HepG2 (cell line): ENCODE measurements around the gene CMTM2. TPM values are rescaled to one million over a fixed set of nuclear protein-coding genes. Genes with fewer than 3 reads are reported as not detected.

ENCODE experiments used
- CTCF ChIP-seq: sonication (generic); formaldehyde crosslinking; IDR thresholded peaks from 2 replicates; pipeline ENCODE4 v1.5.0; 2020; ENCODE audit warnings: mild to moderate bottlenecking, missing genetic modification reagents, moderate library complexity
- EEA1 ChIP-seq: sonication (generic); formaldehyde crosslinking; IDR thresholded peaks from 2 replicates; pipeline ENCODE4 v1.5.1; 2020; ENCODE audit warnings: mild to moderate bottlenecking, missing genetic modification reagents, borderline replicate concordance
- JUND ChIP-seq: sonication (generic); formaldehyde crosslinking; IDR thresholded peaks from 2 replicates; pipeline ENCODE4 v1.8.0; 2022; ENCODE audit warnings: mild to moderate bottlenecking, missing genetic modification reagents
- RARA ChIP-seq: IDR thresholded peaks from 2 replicates; pipeline ENCODE4 v1.6.1; 2016; ENCODE audit warnings: missing genetic modification reagents, missing compliant biosample characterization
- RARG ChIP-seq: sonication (generic); formaldehyde crosslinking; IDR thresholded peaks from 2 replicates; pipeline ENCODE4 v1.4.0; 2020; ENCODE audit warnings: low read depth, mild to moderate bottlenecking, missing genetic modification reagents
- SAFB2 ChIP-seq: sonication (generic); formaldehyde crosslinking; IDR thresholded peaks from 2 replicates; pipeline ENCODE4 v1.5.1; 2020; ENCODE audit warnings: missing genetic modification reagents, low read depth, mild to moderate bottlenecking, borderline replicate concordance
- SRSF1 ChIP-seq: fragments of 200-400 bp; formaldehyde crosslinking; optimal IDR thresholded peaks from 2 replicates; pipeline ENCODE3; 2017; ENCODE audit warnings: mild to moderate bottlenecking, low read depth, low read length, moderate library complexity
- STAT5B ChIP-seq: sonication (generic); formaldehyde crosslinking; IDR thresholded peaks from 2 replicates; pipeline ENCODE4 v1.4.0; 2020; ENCODE audit warnings: missing genetic modification reagents
- TFDP1 ChIP-seq: IDR thresholded peaks from 2 replicates; pipeline ENCODE4 v1.6.1; 2016; ENCODE audit warnings: missing compliant biosample characterization, missing genetic modification reagents, borderline replicate concordance
- ZBTB20 ChIP-seq: sonication (generic); formaldehyde crosslinking; IDR thresholded peaks from 2 replicates; pipeline ENCODE4 v1.8.1; 2023; ENCODE audit warnings: missing genetic modification reagents, low read depth, mild to moderate bottlenecking, borderline replicate concordance
- ZBTB44 ChIP-seq: sonication (generic); formaldehyde crosslinking; IDR thresholded peaks from 2 replicates; pipeline ENCODE4 v1.4.0; 2020; ENCODE audit warnings: missing genetic modification reagents
- ZC3H4 ChIP-seq: sonication (generic); formaldehyde crosslinking; IDR thresholded peaks from 2 replicates; pipeline ENCODE4 v1.4.0; 2020; ENCODE audit warnings: missing genetic modification reagents, borderline replicate concordance
- ZNF281 ChIP-seq: sonication (generic); formaldehyde crosslinking; IDR thresholded peaks from 2 replicates; pipeline ENCODE4 v1.4.0; 2020; ENCODE audit warnings: missing genetic modification reagents, borderline replicate concordance
- ZNF335 ChIP-seq: sonication (generic); formaldehyde crosslinking; IDR thresholded peaks from 2 replicates; pipeline ENCODE4 v1.4.0; 2020; ENCODE audit warnings: missing genetic modification reagents
- ZNF770 ChIP-seq: sonication (generic); formaldehyde crosslinking; IDR thresholded peaks from 2 replicates; pipeline ENCODE4 v1.5.0; 2020; ENCODE audit warnings: mild to moderate bottlenecking, missing genetic modification reagents
- polyA plus RNA-seq, 8 experiments: library from polyadenylated mRNA; depleted of rRNA in 3 of 8; stranded (reverse) in 7 of 8; unstranded in 1 of 8; fragments of >200 nt; fragmentation: Illumina TruSeq in 4 of 8; extraction: Trizol in 4 of 8; gene quantifications; 2 replicates each; pipeline versions ENCODE4 v1.2.1 to v1.2.3, GENCODE V29; 2011 to 2016; ENCODE audit warnings: low read depth in 4 of 8, missing spikeins in 1 of 8, mixed read lengths in 1 of 8; ENCODE audit not compliant: insufficient read depth in 1 of 8
- total RNA-seq, 5 experiments: library from RNA; depleted of rRNA; stranded (reverse); fragments of >200 nt; fragmentation: Illumina TruSeq; extraction: Trizol; gene quantifications; 2 replicates each; pipeline ENCODE4 v1.2.3, GENCODE V29; 2016; ENCODE audit warnings: low read depth in 1 of 5
- TF ChIP-seq, protein P1 (sequence below): conservative IDR thresholded peaks from 2 replicates; pipeline ENCODE4 v1.6.1; 2018; ENCODE audit warnings: missing genetic modification reagents

CMTM2 gene
- total and polyA plus RNA-seq, 2 of the 13 experiments (the other 11 are each of a cell fraction or from before 2014, with no cell fraction given): not detected

DNA sequence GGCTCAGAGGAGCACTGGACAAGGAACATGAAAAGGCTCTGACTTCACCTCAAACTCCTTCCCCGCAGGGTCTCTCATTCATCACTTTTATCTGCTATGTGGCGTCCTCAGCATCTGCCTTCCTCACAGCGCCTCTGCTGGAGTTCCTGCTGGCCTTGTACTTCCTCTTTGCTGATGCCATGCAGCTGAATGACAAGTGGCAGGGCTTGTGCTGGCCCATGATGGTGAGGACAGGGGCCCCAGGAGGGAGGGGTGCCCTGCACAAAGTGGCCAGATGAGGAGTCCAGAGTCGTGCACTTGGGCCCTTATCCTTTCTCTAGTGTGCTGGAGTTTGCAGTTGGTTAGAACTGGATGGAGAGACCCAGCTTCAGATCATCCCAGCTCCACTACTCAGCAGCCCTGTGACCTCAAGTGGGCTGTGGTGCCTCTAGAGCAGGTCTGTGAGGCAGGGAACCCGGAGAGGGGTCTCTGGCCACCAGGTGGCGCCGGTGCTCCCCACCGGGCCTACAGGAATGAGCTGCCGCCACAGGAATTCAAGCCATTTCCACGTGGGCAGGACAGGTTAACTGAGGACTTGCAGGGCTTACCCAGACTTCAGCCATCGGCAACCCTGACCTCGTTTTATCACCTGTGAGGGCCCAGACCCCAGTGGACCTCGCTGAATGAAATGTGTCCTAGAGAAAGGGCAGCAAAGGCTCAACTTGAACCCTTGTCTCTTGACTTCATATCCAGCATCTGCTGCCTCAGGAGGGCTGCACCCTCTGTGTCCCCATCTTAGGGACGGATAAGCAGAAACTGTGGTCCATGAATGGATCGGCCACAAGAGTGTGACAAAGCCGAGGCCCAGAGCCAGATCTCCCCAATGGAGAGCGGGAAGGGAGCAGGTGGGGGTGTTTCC, 29.2 kb downstream of the CMTM2 start (continued):
- TF ChIP-seq ZBTB44 (CRISPR knock-in tag) (peak; percentile 63; the same call in 1 of the 2 replicates), ZC3H4 (peak; percentile 50; the same call in 1 of the 2 replicates), TFDP1 (CRISPR knock-in tag) (peak; percentile 92), ZNF335 (peak; percentile 96), RARG (CRISPR knock-in tag) (no peak), EEA1 (CRISPR knock-in tag) (no peak), ZBTB20 (no peak; the same call in 1 of the 2 replicates), ZNF770 (CRISPR knock-in tag) (peak; percentile 61; the same call in 1 of the 2 replicates), CTCF (CRISPR knock-in tag) (peak; percentile 98), STAT5B (CRISPR knock-in tag) (no peak), JUND (CRISPR knock-in tag) (peak; percentile 76), SRSF1 (no peak), ZNF281 (CRISPR knock-in tag) (no peak), SAFB2 (CRISPR knock-in tag) (no peak), RARA (CRISPR knock-in tag) (peak; percentile 68)
- TF ChIP-seq, protein P1, sequence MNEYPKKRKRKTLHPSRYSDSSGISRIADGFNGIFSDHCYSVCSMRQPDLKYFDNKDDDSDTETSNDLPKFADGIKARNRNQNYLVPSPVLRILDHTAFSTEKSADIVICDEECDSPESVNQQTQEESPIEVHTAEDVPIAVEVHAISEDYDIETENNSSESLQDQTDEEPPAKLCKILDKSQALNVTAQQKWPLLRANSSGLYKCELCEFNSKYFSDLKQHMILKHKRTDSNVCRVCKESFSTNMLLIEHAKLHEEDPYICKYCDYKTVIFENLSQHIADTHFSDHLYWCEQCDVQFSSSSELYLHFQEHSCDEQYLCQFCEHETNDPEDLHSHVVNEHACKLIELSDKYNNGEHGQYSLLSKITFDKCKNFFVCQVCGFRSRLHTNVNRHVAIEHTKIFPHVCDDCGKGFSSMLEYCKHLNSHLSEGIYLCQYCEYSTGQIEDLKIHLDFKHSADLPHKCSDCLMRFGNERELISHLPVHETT (CRISPR knock-in tag): peak; percentile 29; the same call in 1 of the 2 replicates
